A549 treated with dexamethasone at 1 μM for 4 hours (cell line): ENCODE measurements around the gene LENG9. TPM values are rescaled to one million over a fixed set of nuclear protein-coding genes. Genes with fewer than 3 reads are reported as not detected.

ENCODE experiments used
- total RNA-seq: library from RNA; stranded (reverse); fragments of 200-300 nt; extraction: Qiagen RNA extraction; gene quantifications from 5 replicates; pipeline ENCODE4 v1.2.3, GENCODE V29; 2022

The LENG9 gene
- 3.9 to 7.7 TPM (median 6.7 TPM) in 5 replicates for total RNA-seq

GRCh38 chr19:54463531-54464043 is at the start of gene LENG9:
LENG9 (minus strand) TSS chr19:54463778; CDS start chr19:54463526, 252 bp downstream.

GRCh38 chr19:54502518-54503048 is 39.0 kb upstream of the LENG9 start, which contains the start of gene LAIR2:
LAIR2 (plus strand) TSS chr19:54502831; CDS start chr19:54502919, 88 bp downstream.

DNA sequence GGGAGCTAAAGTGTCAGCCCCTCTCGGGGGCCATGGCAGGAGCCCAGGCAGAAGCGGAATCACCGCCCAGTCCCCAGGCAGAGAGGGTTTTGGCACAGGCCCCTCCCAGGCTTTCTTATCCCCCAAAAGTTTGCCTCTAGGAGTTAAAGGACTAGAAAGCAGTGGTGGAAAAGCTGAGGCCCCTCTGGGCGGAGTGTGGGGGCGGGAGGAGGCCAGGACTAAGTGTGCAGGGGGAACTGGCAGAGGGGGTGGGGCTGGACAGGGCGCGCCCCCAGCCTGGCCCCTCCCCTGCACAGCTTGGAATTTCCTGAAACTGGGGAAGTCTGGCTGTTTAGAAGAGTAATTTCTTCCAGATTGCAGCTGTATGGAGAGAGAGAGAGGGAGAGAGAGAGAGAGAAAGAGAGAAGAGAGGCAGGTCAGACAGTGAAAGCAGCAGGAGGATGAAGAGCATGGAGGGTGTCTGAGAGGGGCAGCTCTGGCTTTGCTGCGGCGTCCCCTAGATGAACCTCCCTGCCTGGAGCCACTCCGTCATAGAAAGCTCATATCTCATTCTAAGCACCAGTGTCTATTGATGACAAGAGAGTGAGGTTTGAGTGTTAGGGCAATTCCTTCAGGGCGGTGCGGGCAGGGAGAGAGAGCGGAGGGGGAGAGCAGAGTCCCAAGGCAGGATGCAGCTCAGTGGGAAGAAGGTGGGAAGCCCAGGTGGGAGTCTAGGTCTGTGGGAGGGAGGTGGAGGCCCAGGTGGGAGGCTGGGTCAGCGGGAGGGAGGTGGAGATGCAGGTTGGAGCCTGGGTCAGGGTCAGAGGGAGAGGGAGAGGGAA is 9.7 kb upstream of the LENG9 start, which contains the start of gene CDC42EP5:
TSS of gene CDC42EP5 (minus strand) at position 226 of the 821 bp plus-strand sequence. CDS start 7,749 bp downstream, outside the sequence.

DNA sequence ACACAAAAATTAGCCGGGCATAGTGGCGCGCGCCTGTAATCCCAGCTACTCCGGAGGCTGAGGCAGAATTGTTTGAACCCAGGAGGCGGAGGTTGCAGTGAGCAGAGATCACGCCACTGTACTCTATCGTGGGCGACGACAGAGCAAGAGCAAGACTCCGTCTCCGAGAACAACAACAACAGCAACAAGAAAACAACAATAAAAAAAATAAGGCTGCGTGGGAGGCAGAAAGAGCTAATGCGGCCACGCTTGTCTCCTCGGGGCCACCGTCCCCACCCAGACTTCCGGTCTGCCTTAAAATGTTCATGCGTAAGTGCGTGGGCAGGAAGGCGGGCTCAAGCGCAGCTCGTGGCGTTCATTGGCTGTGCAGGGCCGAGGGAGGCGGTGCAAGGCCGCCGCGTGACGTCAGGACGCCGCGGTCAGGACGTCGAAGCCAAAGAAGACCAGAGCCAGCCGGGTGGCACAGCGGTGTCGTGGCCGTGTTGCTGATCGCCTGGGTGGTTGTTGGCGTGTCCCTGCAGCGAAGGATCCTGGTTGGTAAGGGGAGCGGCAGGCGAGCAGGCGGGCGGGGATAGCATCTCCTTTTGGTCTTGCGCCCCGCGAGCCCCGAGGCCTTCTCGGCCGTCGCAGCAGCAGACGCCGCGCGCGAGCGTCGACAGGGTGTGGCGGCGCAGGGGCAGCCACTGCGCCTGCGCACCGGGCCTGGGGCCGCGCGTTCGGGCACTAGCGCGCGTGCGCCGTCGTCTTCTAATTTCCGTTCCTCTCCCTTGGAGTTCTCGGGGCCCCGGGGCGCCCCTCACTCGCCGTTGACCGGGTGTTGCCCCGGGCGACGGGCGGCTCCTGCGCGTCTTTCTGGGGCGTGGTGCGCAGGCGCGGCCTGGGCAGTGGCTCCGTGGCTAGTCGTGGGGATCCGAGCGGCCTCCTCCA is 14.5 kb downstream of the LENG9 start, which contains the start of gene LENG8:
TSS of gene LENG8 (plus strand) at position 426 of the 927 bp plus-strand sequence. CDS start 2,146 bp downstream, outside the sequence.

DNA sequence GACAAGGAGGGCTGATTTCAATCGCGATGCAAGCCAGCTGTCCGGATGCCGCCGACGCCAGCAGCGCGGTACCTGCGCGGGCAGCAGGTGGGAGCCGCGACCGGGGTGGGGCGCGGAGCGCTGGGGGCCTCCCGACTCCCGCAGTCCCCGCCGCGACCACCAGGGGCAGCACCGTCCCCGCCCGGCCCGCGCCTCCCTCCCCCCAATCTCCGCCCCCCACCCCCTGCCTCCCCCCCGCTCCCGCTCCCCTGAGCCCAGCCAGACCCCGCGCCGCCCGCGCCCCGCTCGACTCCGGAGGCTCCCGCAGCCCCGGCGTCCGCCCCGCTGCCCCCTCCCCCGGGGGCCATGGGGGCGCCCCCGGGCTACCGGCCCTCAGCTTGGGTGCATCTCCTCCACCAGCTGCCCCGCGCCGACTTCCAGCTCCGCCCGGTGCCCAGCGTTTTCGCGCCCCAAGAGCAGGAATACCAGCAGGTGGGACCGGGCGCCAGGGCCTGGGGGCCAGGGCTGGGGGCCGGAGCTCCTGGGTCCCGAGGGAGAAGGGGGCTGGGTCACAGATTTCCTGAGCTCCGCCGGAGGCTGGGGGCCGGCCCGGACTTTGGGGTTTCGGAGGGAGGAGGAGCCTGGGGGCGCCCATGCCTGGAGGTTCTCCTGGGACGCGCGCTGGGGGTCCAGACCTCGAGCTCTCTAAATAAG is 48.2 kb downstream of the LENG9 start, which contains the start of gene TTYH1:
TSS of gene TTYH1 (plus strand) at position 257 of the 693 bp plus-strand sequence. CDS start at position 346, 89 bp downstream.

Other genes starting within 250 kb of the LENG9 start
- 0.07 to 0.39 TPM (median 0.30 TPM) in 5 replicates for gene LILRB3, start 240.8 kb downstream of the LENG9 start, total RNA-seq
- gene LILRA6, start 221.0 kb downstream of the LENG9 start, total RNA-seq, result 0.06 to 0.08 TPM in 2 of 5 replicates, not detected in the others
- 0.02 to 0.08 TPM (median 0.04 TPM) in 4 of 5 replicates, not detected in the other for gene LILRB5, start 206.5 kb downstream of the LENG9 start, total RNA-seq
- 0.06 to 0.15 TPM (median 0.08 TPM) in 5 replicates for gene LILRB2, start 182.7 kb downstream of the LENG9 start, total RNA-seq
- gene LILRA5, start 150.6 kb downstream of the LENG9 start, total RNA-seq, result 0.13 TPM in 1 of 5 replicates, not detected in the others
- gene LILRA4, start 124.6 kb downstream of the LENG9 start, total RNA-seq, result 0.09 TPM in 1 of 5 replicates, not detected in the others
- gene LAIR1, start 98.8 kb downstream of the LENG9 start, total RNA-seq, result 0.04 to 0.21 TPM in 2 of 5 replicates, not detected in the others
- gene TTYH1, start 48.3 kb downstream of the LENG9 start, total RNA-seq, result 0.12 to 0.13 TPM in 2 of 5 replicates, not detected in the others
- gene LENG8, start 14.6 kb downstream of the LENG9 start, total RNA-seq, result 44.6 to 146 TPM (median 120 TPM) in 5 replicates
- 0.09 TPM in 1 of 5 replicates, not detected in the others for gene CDC42EP5, start 9.5 kb upstream of the LENG9 start, total RNA-seq
- gene LAIR2, start 39.1 kb upstream of the LENG9 start, total RNA-seq, result not detected in 5 replicates
- gene LILRA2, start 110.0 kb upstream of the LENG9 start, total RNA-seq, result not detected in 5 replicates
- not detected in 5 replicates for gene LILRA1, start 129.9 kb upstream of the LENG9 start, total RNA-seq
- 0.07 to 0.15 TPM in 2 of 5 replicates, not detected in the others for gene LILRB1, start 166.7 kb upstream of the LENG9 start, total RNA-seq
- not detected in 5 replicates for gene LILRB4, start 199.2 kb upstream of the LENG9 start, total RNA-seq